GM12878 (cell line): ENCODE results near the gene PIK3R5. TPM values are rescaled to one million over a fixed set of nuclear protein-coding genes. Genes with fewer than 3 reads are reported as not detected.

Experiments
- BHLHE40 ChIP-seq, 2 experiments: fragments of 450-650 bp in 1 of 2; IDR thresholded peaks; 2 replicates each; pipeline ENCODE4 v1.6.1; 2011 to 2017; ENCODE audit warnings: low read depth in 2 of 2, borderline replicate concordance in 1 of 2, improper control_type of control experiment in 1 of 2, low read length in 1 of 2, mild to moderate bottlenecking in 1 of 2
- BMI1 ChIP-seq: fragments of 450-650 bp; IDR thresholded peaks from 2 replicates; pipeline ENCODE4 v1.6.1; 2016; ENCODE audit warnings: mild to moderate bottlenecking, moderate library complexity, borderline replicate concordance
- CREB1 ChIP-seq: IDR thresholded peaks from 2 replicates; pipeline ENCODE4 v1.6.1; 2012; ENCODE audit warnings: low read depth, mild to moderate bottlenecking, inconsistent platforms
- CUX1 ChIP-seq: IDR thresholded peaks from 2 replicates; pipeline ENCODE4 v1.6.1; 2012; ENCODE audit warnings: improper control_type of control experiment, low read depth, low read length; ENCODE audit not compliant: insufficient replicate concordance
- EED ChIP-seq: sonication (generic); IDR thresholded peaks from 2 replicates; pipeline ENCODE4 v1.6.1; 2016; ENCODE audit warnings: antibody characterized with exemption, low read depth
- FOS ChIP-seq: IDR thresholded peaks from 3 replicates; pipeline ENCODE4 v1.6.1; 2011; ENCODE audit warnings: borderline replicate concordance; ENCODE audit not compliant: insufficient read length; ENCODE audit errors: extremely low read depth
- HCFC1 ChIP-seq: fragments of 150-350 bp; IDR thresholded peaks from 2 replicates; pipeline ENCODE4 v1.6.1; 2014; ENCODE audit warnings: low read length
- NFYA ChIP-seq: IDR thresholded peaks from 2 replicates; pipeline ENCODE4 v1.6.1; 2011; ENCODE audit warnings: low read depth, mild to moderate bottlenecking, low read length, improper control_type of control experiment, borderline replicate concordance
- NR2F1 ChIP-seq: fragments of 450-650 bp; conservative IDR thresholded peaks from 2 replicates; pipeline ENCODE4 v1.6.1; 2017; ENCODE audit warnings: mild to moderate bottlenecking
- RAD21 ChIP-seq: IDR thresholded peaks from 2 replicates; pipeline ENCODE4 v1.6.1; 2011; ENCODE audit warnings: mild to moderate bottlenecking, low read depth, low read length, moderate library complexity; ENCODE audit not compliant: insufficient read depth
- RB1 ChIP-seq: fragments of 450-650 bp; formaldehyde crosslinking; IDR thresholded peaks from 2 replicates; pipeline ENCODE4 v1.6.1; 2017; ENCODE audit warnings: mild to moderate bottlenecking, borderline replicate concordance
- RELA ChIP-seq: fragments of 450-650 bp; IDR thresholded peaks from 2 replicates; pipeline ENCODE4 v1.8.0; 2014; ENCODE audit warnings: borderline replicate concordance; ENCODE audit not compliant: partially characterized antibody
- SMAD5 ChIP-seq: IDR thresholded peaks from 2 replicates; pipeline ENCODE4 v1.6.1; 2016; ENCODE audit warnings: antibody characterized with exemption, low read depth
- STAT1 ChIP-seq: fragments of 450-650 bp; conservative IDR thresholded peaks from 2 replicates; pipeline ENCODE4 v1.6.1; 2014; ENCODE audit warnings: antibody characterized with exemption, mild to moderate bottlenecking
- ZBTB11 ChIP-seq: fragments of 450-650 bp; formaldehyde crosslinking; IDR thresholded peaks from 2 replicates; pipeline ENCODE4 v1.5.0; 2022; ENCODE audit warnings: mild to moderate bottlenecking, missing genetic modification characterization
- polyA plus RNA-seq, 11 experiments: library from polyadenylated mRNA; depleted of rRNA in 4 of 11; unstranded in 6 of 11; stranded (reverse) in 5 of 11; fragments of >200 nt; fragmentation: Nextera tagmentation in 4 of 11; fragmentation: Illumina TruSeq in 1 of 11; extraction: Ambion mirVana in 4 of 11; extraction: Trizol in 1 of 11; gene quantifications; 1 replicate in 1 of 11; 2 replicates in 10 of 11; pipeline versions ENCODE4 v1.2.1 to v1.2.3, GENCODE V29; 2011 to 2016; ENCODE audit warnings: inconsistent platforms in 2 of 11, missing spikeins in 2 of 11, low read depth in 1 of 11
- total RNA-seq, 4 experiments: library from RNA; depleted of rRNA in 3 of 4; stranded (reverse); fragments of >200 nt in 3 of 4; fragmentation: Illumina TruSeq in 1 of 4; extraction: Trizol in 1 of 4; gene quantifications; 2 replicates each; pipeline versions ENCODE4 v1.2.1 to v1.2.3, GENCODE V29; 2013 to 2021
- TF ChIP-seq, protein P1 (sequence below): fragments of 450-650 bp; formaldehyde crosslinking; IDR thresholded peaks from 2 replicates; pipeline ENCODE4 v1.4.0; 2022; ENCODE audit warnings: mild to moderate bottlenecking, moderate library complexity
- TF ChIP-seq, protein P2 (sequence below): IDR thresholded peaks from 2 replicates; pipeline ENCODE4 v1.6.1; 2012; ENCODE audit warnings: low read depth, low read length, improper control_type of control experiment

Gene PIK3R5
- total and polyA plus RNA-seq, 10 of the 15 experiments (the other 5 are each of a cell fraction or from before 2014, with no cell fraction given), result 9.5 to 50.8 (median 35.5) TPM

DNA sequence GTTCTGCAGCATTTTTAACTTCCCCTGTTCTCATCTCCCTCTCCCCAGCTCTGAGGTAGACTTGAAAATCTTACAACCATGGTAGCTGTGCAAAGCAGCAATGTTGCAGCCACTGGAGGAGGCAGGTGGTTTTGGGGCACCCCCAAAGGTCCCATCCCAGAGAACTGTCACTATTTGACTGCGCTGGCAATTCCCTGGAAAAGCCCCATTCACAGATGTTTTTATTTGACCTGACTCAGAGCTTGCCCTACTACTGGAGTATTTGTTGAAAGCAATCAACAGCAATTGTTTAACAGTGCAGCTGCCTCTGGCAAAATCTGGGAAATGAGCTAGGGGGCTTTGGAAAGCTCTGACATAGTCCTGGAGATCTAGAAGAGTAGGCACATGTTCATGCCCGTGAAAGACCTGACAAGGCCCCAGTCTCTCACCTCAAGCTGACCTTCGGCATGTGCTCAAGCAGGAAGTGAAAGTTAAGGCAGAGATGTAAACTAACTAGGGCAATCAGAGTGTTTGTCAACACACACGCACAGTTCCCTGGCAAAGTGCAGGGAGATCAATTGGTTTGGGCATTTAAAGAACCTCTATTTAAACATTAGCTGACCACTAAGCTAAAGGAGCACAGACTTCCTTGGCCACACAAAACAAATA lies 19.7 kb upstream of the PIK3R5 start (continued):
- TF ChIP-seq CUX1, result no peak
- no peak for TF ChIP-seq RAD21
- peak; percentile 86 for TF ChIP-seq NR2F1
- no peak for TF ChIP-seq STAT1
- peak; percentile 15; the same call in 1 of the 2 replicates for TF ChIP-seq CREB1
- no peak for TF ChIP-seq SMAD5
- TF ChIP-seq, protein P1, sequence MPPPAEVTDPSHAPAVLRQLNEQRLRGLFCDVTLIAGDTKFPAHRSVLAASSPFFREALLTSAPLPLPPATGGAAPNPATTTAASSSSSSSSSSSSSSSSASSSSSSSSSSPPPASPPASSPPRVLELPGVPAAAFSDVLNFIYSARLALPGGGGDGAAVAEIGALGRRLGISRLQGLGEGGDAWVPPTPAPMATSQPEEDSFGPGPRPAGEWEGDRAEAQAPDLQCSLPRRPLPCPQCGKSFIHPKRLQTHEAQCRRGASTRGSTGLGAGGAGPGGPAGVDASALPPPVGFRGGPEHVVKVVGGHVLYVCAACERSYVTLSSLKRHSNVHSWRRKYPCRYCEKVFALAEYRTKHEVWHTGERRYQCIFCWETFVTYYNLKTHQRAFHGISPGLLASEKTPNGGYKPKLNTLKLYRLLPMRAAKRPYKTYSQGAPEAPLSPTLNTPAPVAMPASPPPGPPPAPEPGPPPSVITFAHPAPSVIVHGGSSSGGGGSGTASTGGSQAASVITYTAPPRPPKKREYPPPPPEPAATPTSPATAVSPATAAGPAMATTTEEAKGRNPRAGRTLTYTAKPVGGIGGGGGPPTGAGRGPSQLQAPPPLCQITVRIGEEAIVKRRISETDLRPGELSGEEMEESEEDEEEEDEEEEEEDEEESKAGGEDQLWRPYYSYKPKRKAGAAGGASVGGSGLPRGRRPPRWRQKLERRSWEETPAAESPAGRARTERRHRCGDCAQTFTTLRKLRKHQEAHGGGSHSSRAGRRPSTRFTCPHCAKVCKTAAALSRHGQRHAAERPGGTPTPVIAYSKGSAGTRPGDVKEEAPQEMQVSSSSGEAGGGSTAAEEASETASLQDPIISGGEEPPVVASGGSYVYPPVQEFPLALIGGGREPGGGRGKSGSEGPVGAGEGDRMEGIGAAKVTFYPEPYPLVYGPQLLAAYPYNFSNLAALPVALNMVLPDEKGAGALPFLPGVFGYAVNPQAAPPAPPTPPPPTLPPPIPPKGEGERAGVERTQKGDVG (CRISPR knock-in tag), result no peak
- TF ChIP-seq RELA, result peak; percentile 96
- no peak for TF ChIP-seq NFYA
- no peak for TF ChIP-seq RB1
- peak; percentile 93 for TF ChIP-seq EED
- TF ChIP-seq, protein P2, sequence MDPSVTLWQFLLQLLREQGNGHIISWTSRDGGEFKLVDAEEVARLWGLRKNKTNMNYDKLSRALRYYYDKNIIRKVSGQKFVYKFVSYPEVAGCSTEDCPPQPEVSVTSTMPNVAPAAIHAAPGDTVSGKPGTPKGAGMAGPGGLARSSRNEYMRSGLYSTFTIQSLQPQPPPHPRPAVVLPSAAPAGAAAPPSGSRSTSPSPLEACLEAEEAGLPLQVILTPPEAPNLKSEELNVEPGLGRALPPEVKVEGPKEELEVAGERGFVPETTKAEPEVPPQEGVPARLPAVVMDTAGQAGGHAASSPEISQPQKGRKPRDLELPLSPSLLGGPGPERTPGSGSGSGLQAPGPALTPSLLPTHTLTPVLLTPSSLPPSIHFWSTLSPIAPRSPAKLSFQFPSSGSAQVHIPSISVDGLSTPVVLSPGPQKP, result no peak
- peak; percentile 80 to 83 for TF ChIP-seq BHLHE40 (IDR thresholded peaks at IDR 0.05; ENCODE audit: borderline replicate concordance in 1 of 2, low read depth in 2 of 2, low read length in 1 of 2)
- no peak for TF ChIP-seq ZBTB11 (CRISPR knock-in tag)
- no peak for TF ChIP-seq FOS
- TF ChIP-seq HCFC1, result no peak
- TF ChIP-seq BMI1, result no peak
